HCT116 (cell line): Measurements from ENCODE around the gene KLK12. TPM values are rescaled to one million over a fixed set of nuclear protein-coding genes. Genes with fewer than 3 reads are reported as not detected.

Experiments
- ATAC-seq: fragments of 200-7000 bp; cut with Tn5 transposase; 2 replicates; pipeline ENCODE4 v1.9.1; 2020; ENCODE audit warnings: mild to moderate bottlenecking, moderate library complexity
- BruUV-seq: library from RNA; stranded (reverse); fragments of 400-500 nt; replicated peaks from 2 replicates; lab custom pipeline; 2021; lab: Mats Ljungman, UMichigan
- CTCF ChIA-PET: fragments of 300-600 bp; sonication (Branson Sonifier 250); formaldehyde crosslinking; loops from one replicate; lab custom pipeline; 2021; ENCODE audit warnings: antibody characterized with exemption; lab: Charles Lee
- POLR2A ChIA-PET: fragments of 300-600, 350-600 bp; sonication (Branson Sonifier 250); formaldehyde crosslinking; loops from one replicate; lab custom pipeline; 2021; ENCODE audit warnings: antibody characterized with exemption; lab: Charles Lee
- RAD21 ChIA-PET, 2 experiments: fragments of 300-600 bp; sonication (Branson Sonifier 250); formaldehyde crosslinking; loops; one replicate each; lab custom pipeline; 2023; ENCODE audit warnings: low total read pairs in 2 of 2; ENCODE audit not compliant: uncharacterized antibody in 2 of 2, unreplicated experiment in 2 of 2, low non-redundant PET in 1 of 2; lab: Charles Lee
- DNase-seq: peaks from one replicate; pipeline ENCODE4 v3.0.0-alpha.2; 2010; ENCODE audit warnings: low read depth, low spot score
- H2AFZ ChIP-seq: fragments of 200-600 bp; shearing (Covaris generic), sonication (generic); 2 replicates; pipeline ENCODE4 v1.6.1; 2017; ENCODE audit warnings: low read depth, mixed run types, mixed read lengths, antibody characterized with exemption, low read length; ENCODE audit not compliant: poor library complexity, severe bottlenecking
- H3K27ac ChIP-seq: 2 replicates; pipeline ENCODE4 v1.5.1; 2012; ENCODE audit warnings: low read depth, low read length
- H3K27me3 ChIP-seq: fragments of 200-600 bp; sonication (generic); 2 replicates; pipeline ENCODE4 v1.6.1; 2016; ENCODE audit warnings: mixed run types, low read length, mixed read lengths; ENCODE audit not compliant: insufficient read depth
- H3K36me3 ChIP-seq, 2 experiments: fragments of 200-500 bp in 1 of 2; fragments of 200-600 bp in 1 of 2; sonication (Bioruptor generic) in 1 of 2; sonication (generic) in 1 of 2; 2 replicates each; pipeline versions ENCODE4 v1.5.1 to v1.6.1; 2014 to 2016; ENCODE audit warnings: low read length in 2 of 2, inconsistent platforms in 1 of 2, mixed read lengths in 1 of 2, mixed run types in 1 of 2; ENCODE audit not compliant: insufficient read depth in 2 of 2, control insufficient read depth in 1 of 2
- H3K4me1 ChIP-seq, 2 experiments: fragments of 200-600 bp in 1 of 2; sonication (generic) in 1 of 2; 2 replicates each; pipeline versions ENCODE4 v1.5.1 to v1.6.1; 2012 to 2017; ENCODE audit warnings: low read length in 2 of 2, inconsistent platforms in 1 of 2, mild to moderate bottlenecking in 1 of 2, mixed read lengths in 1 of 2, mixed run types in 1 of 2, moderate library complexity in 1 of 2; ENCODE audit not compliant: insufficient read depth in 2 of 2, control insufficient read depth in 1 of 2
- H3K4me2 ChIP-seq: fragments of 200-600 bp; sonication (generic); 2 replicates; pipeline ENCODE4 v1.6.1; 2017; ENCODE audit warnings: mixed run types, low read length, mixed read lengths
- H3K4me3 ChIP-seq, 2 experiments: fragments of 200-600 bp in 1 of 2; sonication (generic) in 1 of 2; replicated peaks in 1 of 2; 2 replicates each; pipeline ENCODE4 v1.5.1; 2011 to 2016; ENCODE audit warnings: low read length in 2 of 2, control low read depth in 1 of 2, low read depth in 1 of 2, mild to moderate bottlenecking in 1 of 2, mixed read lengths in 1 of 2, mixed run types in 1 of 2
- H3K79me2 ChIP-seq: fragments of 200-600 bp; sonication (generic); 2 replicates; pipeline ENCODE4 v1.6.1; 2017; ENCODE audit warnings: mild to moderate bottlenecking, mixed run types, low read length, moderate library complexity, mixed read lengths; ENCODE audit not compliant: insufficient read depth
- H3K9ac ChIP-seq: fragments of 200-600 bp; sonication (generic); 2 replicates; pipeline ENCODE4 v1.6.1; 2016; ENCODE audit warnings: low read length, mixed read lengths
- H3K9me2 ChIP-seq: fragments of 200-600 bp; sonication (generic), shearing (Covaris generic); 2 replicates; pipeline ENCODE4 v1.6.1; 2017; ENCODE audit warnings: mixed run types, mild to moderate bottlenecking, moderate library complexity; ENCODE audit not compliant: insufficient read depth
- H3K9me3 ChIP-seq, 2 experiments: fragments of 200-500 bp in 1 of 2; fragments of 200-600 bp in 1 of 2; sonication (Bioruptor generic) in 1 of 2; sonication (generic) in 1 of 2; 2 replicates each; pipeline ENCODE4 v1.6.1; 2014 to 2017; ENCODE audit warnings: low read length in 2 of 2, mixed read lengths in 2 of 2, inconsistent platforms in 1 of 2, low read depth in 1 of 2, mild to moderate bottlenecking in 1 of 2, mixed run types in 1 of 2, moderate library complexity in 1 of 2; ENCODE audit not compliant: control insufficient read depth in 1 of 2, insufficient read depth in 1 of 2
- H4K20me1 ChIP-seq: fragments of 200-600 bp; sonication (generic), shearing (Covaris generic); 2 replicates; pipeline ENCODE4 v1.6.1; 2017; ENCODE audit warnings: mixed run types, mild to moderate bottlenecking, moderate library complexity; ENCODE audit not compliant: insufficient read depth
- CBX3 ChIP-seq: IDR thresholded peaks from 2 replicates; pipeline ENCODE4 v1.6.1; 2012; ENCODE audit warnings: low read depth
- ELF1 ChIP-seq: IDR thresholded peaks from 2 replicates; pipeline ENCODE4 v1.6.1; 2012; ENCODE audit warnings: low read depth, borderline replicate concordance
- FOSL1 ChIP-seq: IDR thresholded peaks from 2 replicates; pipeline ENCODE4 v1.6.1; 2012; ENCODE audit warnings: low read depth
- MAX ChIP-seq: IDR thresholded peaks from 2 replicates; pipeline ENCODE4 v1.6.1; 2012
- RAD21 ChIP-seq: IDR thresholded peaks from 2 replicates; pipeline ENCODE4 v1.6.1; 2012; ENCODE audit warnings: low read depth, mild to moderate bottlenecking
- YY1 ChIP-seq: IDR thresholded peaks from 2 replicates; pipeline ENCODE4 v1.6.1; 2011; ENCODE audit warnings: low read length, low read depth, moderate library complexity, mild to moderate bottlenecking; ENCODE audit not compliant: insufficient replicate concordance; ENCODE audit errors: extremely low read depth
- ZBTB33 ChIP-seq: IDR thresholded peaks from 2 replicates; pipeline ENCODE4 v1.6.1; 2011; ENCODE audit warnings: mild to moderate bottlenecking, low read length, moderate library complexity; ENCODE audit not compliant: insufficient replicate concordance; ENCODE audit errors: extremely low read depth
- ZFX ChIP-seq: fragments of 450-650 bp; IDR thresholded peaks from 2 replicates; pipeline ENCODE4 v1.6.1; 2017
- intact Hi-C: fragments of 100-400 bp; cut with micrococcal nuclease; formaldehyde crosslinking; loops from 2 replicates; pipeline ENCODE4 v1.10.0; 2022
- total RNA-seq: library from RNA; stranded (reverse); gene quantifications from one replicate; pipeline ENCODE4 v1.2.1, GENCODE V29; 2021; ENCODE audit not compliant: unreplicated experiment

KLK12 gene
- total RNA-seq, 1 experiment from 2014 or later: not detected

- BruUV-seq: no TSS peak
These were observed 15.3 kb downstream of the KLK12 start, which contains the start of gene KLK10 for GRCh38 chr19:51019544-51019925. KLK10 (minus strand) TSS chr19:51019709; CDS start chr19:51019130, 579 bp downstream.

More at GRCh38 chr19:51019544-51019925, 15.3 kb downstream of the KLK12 start, which contains the start of gene KLK10:
- H3K9ac ChIP-seq: peak within 1 kb of the TSS; percentile 74
- ChIA-PET RAD21 (no interaction called here), CTCF (interaction anchor here (0.8 to 7.3 kb wide), 6 partner anchors 18 to 114 kb away, joined by 3 to 140 read pairs (median 6); partner anchors contain the start of gene KLK8), POLR2A (interaction anchor here (1.1 to 5.4 kb wide), 5 partner anchors 8 to 215 kb away, joined by 3 to 49 read pairs (median 5); partner anchors contain the start of gene KLK8)
- no peaks in the 10 kb centered on the region for H3K79me2 ChIP-seq
- peak within 1 kb of the TSS; percentile 60 to 73 for H3K4me3 ChIP-seq
- H3K4me2 ChIP-seq: peak within 1 kb of the TSS; percentile 80
- intact Hi-C loops: no loop called here
- peak within 1 kb of the TSS; percentile 79 for H3K27ac ChIP-seq
- DNase-seq (no peak), ATAC-seq (0 out of 2 replicates have a peak, but pooled peaks have one; percentile 2)
- no peak within 1 kb of the TSS for H2AFZ ChIP-seq
- H4K20me1 ChIP-seq: no peaks in the 10 kb centered on the region
- H3K9me2 ChIP-seq: no peaks in the 10 kb centered on the region
- no peak for TF ChIP-seq ELF1
- no peak for TF ChIP-seq MAX
- TF ChIP-seq CBX3: no peak
- no peak for TF ChIP-seq FOSL1
- TF ChIP-seq RAD21: no peak
- TF ChIP-seq ZFX: no peak
- TF ChIP-seq ZBTB33: no peak
- no peak for TF ChIP-seq YY1
- no peaks in the 10 kb centered on the region for H3K9me3 ChIP-seq
- no peaks in the 10 kb centered on the region for H3K36me3 ChIP-seq
- H3K27me3 ChIP-seq: no peaks in the 10 kb centered on the region
- H3K4me1 ChIP-seq: peaks cover 18 to 53% of the 10 kb centered on the region in 2 experiments
